ENCODE data around the gene GOT1.

Gene GOT1

DNA sequence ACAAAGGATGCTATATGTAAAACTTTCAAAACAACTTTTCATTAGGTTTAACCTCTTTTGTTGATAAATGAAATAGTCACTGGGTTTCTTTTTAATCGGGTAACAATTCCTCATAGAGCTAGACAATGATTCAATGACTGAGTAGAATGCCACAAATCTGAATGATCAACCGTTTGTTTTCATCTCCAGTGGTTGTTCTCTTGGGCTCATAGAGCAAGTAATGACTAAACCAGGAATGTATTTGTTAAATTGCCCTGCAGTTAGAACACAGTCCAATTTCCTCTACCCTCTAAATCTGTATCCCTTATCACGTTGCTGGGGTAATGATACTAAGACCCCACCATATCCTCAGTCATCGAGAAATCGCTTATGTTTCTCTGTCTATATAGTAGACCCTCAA, 61.3 kb downstream of the GOT1 start:
- ChIA-PET CTCF (interaction anchor here (1.1 kb wide), 1 partner anchor 1328 kb away, joined by 3 read pairs; no protein-coding TSS in a partner anchor), POLR2A (ENCODE audit: low non-redundant PET) (no interaction called here)
- DNase-seq (ENCODE audit: low spot score): no peak
- TF ChIP-seq, protein P1, sequence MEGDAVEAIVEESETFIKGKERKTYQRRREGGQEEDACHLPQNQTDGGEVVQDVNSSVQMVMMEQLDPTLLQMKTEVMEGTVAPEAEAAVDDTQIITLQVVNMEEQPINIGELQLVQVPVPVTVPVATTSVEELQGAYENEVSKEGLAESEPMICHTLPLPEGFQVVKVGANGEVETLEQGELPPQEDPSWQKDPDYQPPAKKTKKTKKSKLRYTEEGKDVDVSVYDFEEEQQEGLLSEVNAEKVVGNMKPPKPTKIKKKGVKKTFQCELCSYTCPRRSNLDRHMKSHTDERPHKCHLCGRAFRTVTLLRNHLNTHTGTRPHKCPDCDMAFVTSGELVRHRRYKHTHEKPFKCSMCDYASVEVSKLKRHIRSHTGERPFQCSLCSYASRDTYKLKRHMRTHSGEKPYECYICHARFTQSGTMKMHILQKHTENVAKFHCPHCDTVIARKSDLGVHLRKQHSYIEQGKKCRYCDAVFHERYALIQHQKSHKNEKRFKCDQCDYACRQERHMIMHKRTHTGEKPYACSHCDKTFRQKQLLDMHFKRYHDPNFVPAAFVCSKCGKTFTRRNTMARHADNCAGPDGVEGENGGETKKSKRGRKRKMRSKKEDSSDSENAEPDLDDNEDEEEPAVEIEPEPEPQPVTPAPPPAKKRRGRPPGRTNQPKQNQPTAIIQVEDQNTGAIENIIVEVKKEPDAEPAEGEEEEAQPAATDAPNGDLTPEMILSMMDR (conservative IDR thresholded peaks at IDR 0.05; ENCODE audit: low read depth): no peak
- H3K27ac ChIP-seq: no peak overlapping the region

DNA sequence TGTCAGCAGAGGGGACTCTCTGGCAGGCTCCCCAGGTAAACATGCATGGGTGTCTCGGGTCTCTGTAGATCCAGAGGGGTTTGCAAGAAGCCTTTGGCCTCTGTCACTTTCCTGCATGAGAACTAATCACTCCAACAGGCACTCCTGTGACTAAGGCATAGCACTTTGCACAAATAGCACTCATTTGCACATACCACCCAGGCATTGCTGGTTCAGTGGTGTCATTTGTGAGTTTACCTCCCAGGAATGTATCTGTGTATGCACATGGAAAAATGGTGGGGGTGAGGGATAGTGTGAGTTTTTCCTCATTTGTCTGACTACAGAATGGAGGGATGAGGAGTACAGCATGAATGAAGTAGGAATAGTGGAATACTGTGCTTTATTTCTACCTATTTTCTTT, 61.8 kb downstream of the GOT1 start:
- TF ChIP-seq, protein P1 (conservative IDR thresholded peaks at IDR 0.05; ENCODE audit: low read depth): no peak
- ChIA-PET CTCF (interaction anchor here (1.1 kb wide), 1 partner anchor 1328 kb away, joined by 3 read pairs; no protein-coding TSS in a partner anchor), POLR2A (ENCODE audit: low non-redundant PET) (no interaction called here)
- no peak for DNase-seq (ENCODE audit: low spot score)
- no peak overlapping the region for H3K27ac ChIP-seq

DNA sequence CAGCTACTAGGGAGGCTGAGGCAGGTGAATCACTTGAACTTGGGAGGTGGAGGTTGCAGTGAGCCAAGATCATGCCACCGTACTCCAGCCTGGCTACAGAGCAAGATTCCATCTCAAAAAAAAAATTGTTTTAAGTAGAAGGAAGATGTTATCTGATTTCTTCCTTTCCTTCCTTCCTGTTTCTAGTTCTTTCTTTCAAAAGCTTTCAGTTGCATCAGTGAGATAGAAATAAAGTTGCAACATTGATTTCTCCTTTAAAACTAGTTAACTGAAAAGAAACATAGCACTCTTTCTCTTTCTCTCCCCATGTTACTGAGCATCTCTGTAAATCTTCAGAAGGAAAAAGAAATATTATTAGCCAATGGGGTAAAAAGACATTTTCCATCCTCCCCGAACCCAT, 63.8 kb downstream of the GOT1 start:
- POLR2A ChIA-PET (ENCODE audit: low non-redundant PET): no interaction called here
- TF ChIP-seq, protein P1 (conservative IDR thresholded peaks at IDR 0.05; ENCODE audit: low read depth): no peak
- CTCF ChIA-PET: interaction anchor here (0.7 kb wide), 1 partner anchor 50 kb away, joined by 3 read pairs; no protein-coding TSS in a partner anchor
- no peak for DNase-seq (ENCODE audit: low spot score)
- no peak overlapping the region for H3K27ac ChIP-seq

DNA sequence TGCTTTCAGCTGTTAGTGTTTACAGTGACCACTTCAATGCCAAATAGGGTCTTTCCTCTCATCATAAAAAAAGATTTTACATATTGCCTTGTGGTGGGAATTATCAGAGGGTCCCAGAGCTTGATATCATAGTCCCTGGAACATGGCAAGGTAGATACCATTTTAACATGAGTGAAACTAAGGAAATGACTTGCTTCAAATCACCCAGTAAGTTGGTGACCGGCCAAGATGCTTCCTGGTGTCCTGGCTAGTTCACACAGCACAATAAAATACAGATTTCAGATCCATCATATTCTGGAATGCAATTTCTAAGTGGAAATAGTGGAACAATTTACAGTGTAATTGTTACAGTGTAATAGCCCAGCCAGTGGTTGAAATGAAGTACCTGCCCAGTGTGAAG, 64.7 kb downstream of the GOT1 start:
- ChIA-PET CTCF (interaction anchor here (0.6 kb wide), 1 partner anchor 789 kb away, joined by 7 read pairs; no protein-coding TSS in a partner anchor), POLR2A (ENCODE audit: low non-redundant PET) (no interaction called here)
- no peak overlapping the region for H3K27ac ChIP-seq
- no peak for DNase-seq (ENCODE audit: low spot score)
- TF ChIP-seq, protein P1 (conservative IDR thresholded peaks at IDR 0.05; ENCODE audit: low read depth): no peak

DNA sequence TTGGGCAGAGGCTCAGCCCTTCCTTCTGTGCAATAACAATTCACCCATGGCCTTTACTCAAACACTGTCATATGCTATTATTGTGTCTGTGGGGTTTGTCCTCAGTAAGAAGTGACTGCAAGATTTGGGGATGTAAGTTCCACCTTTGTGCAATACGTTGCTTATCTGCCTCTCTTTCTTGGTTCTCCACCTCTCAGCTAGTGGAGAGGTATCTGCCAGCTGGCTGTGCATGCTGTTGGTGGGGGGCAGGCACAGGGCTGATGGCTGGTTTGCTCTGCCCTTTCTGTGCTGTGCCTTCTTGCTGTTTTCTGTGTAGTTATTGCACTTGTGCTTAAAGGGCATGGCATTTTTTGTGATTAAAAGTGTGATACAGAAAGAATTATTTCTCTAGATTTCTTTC, 65.1 kb downstream of the GOT1 start:
- no peak for DNase-seq (ENCODE audit: low spot score)
- POLR2A ChIA-PET (ENCODE audit: low non-redundant PET): no interaction called here
- no peak overlapping the region for H3K27ac ChIP-seq
- TF ChIP-seq, protein P1 (conservative IDR thresholded peaks at IDR 0.05; ENCODE audit: low read depth): no peak
- CTCF ChIA-PET: interaction anchor here (0.6 kb wide), 1 partner anchor 788 kb away, joined by 7 read pairs; no protein-coding TSS in a partner anchor

DNA sequence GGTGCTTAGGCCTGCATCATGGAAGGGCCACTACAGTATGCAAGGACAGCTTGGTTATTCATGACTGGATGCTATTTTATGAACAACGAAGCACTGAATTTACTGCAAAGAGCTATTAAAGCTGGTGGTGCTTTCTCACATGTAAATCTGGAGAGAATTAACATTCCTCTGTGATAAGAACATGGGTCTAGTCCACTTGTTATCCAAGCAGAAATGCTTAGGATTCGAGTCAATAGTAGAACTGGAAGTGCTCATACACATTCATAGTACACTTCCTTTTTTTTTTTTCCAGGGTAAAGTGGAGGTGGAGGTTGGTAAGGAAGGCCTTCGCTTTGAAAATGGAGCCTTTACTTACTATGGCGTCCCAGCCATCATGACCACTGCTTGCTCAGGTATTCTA, 66.3 kb downstream of the GOT1 start:
- no peak overlapping the region for H3K27ac ChIP-seq
- no peak for DNase-seq (ENCODE audit: low spot score)
- POLR2A ChIA-PET (ENCODE audit: low non-redundant PET): no interaction called here
- TF ChIP-seq, protein P1 (conservative IDR thresholded peaks at IDR 0.05; ENCODE audit: low read depth): no peak
- CTCF ChIA-PET: no interaction called here

DNA sequence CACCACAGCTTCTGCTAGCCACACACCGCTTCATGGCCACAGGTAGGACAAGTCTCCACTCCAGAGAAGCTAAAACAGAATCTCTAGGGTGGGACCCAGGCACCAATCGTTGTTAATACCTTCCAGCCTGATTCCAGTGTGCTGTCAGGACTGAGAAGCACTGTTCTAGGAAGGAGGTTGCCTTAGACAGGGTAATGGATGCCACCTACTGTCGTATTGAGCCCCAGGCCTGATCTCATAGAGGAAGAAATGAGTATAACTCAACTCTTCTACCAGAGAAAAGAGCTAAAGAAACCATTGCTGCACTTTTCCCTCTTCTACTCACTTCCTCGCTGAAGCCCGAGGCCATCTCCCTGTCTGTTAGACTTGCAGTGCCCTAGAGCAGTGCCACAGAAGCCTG, 69.5 kb downstream of the GOT1 start:
- ChIA-PET CTCF (no interaction called here), POLR2A (ENCODE audit: low non-redundant PET) (no interaction called here)
- H3K27ac ChIP-seq: no peak overlapping the region
- TF ChIP-seq, protein P1 (conservative IDR thresholded peaks at IDR 0.05; ENCODE audit: low read depth): no peak
- no peak for DNase-seq (ENCODE audit: low spot score)
